GM21381 (cell line): ENCODE data around the gene IL12RB2.
"Not testable (repeated sequence)": the region's sequence is repeated elsewhere in the genome, so short reads cannot be mapped to it uniquely, and the experiment has no call there.

Experiments
- ATAC-seq: cut with Tn5 transposase; IDR thresholded peaks from one replicate; pipeline ENCODE4 v1.9.1; 2021; ENCODE audit warnings: mild to moderate bottlenecking, moderate library complexity; ENCODE audit not compliant: unreplicated experiment

The IL12RB2 gene

DNA sequence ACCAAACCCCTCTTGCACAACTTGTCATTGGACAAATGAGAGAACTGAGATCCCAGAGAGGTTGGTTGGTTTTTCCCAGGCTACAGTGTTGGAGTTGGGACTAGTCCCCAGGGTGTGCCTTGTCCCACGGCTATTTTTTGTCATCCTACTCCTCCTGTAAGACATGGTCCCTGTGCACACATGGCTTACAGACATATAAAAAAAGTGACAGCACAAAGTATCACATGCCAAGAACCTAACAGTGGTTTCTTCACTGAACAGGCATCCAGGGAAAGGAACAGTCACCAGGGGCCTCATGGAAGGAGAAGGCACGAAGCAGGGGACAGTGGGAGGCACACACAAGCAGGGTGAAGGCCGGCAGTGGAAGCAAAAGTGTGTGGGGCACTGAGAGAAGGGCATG is 86.1 kb downstream of the IL12RB2 start:
- ATAC-seq = no peak

- no peak for ATAC-seq
These were observed 86.9 kb downstream of the IL12RB2 start for GRCh38 chr1:67394548-67394947.

GRCh38 chr1:67399199-67399993 is 91.7 kb downstream of the IL12RB2 start:
- no peak for ATAC-seq

DNA sequence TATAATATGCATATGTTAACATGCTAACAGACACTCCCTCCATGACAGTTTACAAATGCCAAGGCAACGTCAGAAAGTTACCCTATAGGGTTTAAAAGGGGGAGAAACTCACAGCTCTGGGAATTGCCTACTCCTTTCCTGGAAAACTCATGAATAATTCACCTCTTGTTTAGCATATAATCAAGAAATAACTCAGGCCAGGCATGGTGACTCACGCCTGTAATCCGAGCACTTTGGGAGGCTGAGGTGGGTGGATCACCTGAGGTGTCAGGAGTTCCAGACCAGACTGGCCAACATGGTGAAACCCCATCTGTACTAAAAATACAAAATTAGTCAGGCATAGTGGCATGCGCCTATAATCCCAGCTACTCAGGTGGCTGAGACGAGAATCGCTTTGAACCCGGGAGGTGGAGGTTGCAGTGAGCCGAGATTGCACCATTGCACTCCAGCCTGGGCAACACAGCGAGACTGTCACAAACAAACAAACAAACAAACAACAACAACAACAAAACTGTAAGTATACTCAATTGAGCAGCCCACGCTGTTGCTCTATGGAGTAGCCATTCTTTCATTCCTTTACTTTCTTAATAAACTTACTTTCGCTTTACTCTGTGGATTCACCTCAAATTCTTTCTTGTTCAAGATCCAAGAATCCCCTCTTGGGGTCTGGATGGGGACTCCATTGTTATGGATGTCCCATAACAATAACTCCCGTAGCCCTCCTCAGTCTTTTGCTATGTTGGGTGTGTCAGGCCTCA is 92.5 kb downstream of the IL12RB2 start:
- ATAC-seq = not testable (repeated sequence)

DNA sequence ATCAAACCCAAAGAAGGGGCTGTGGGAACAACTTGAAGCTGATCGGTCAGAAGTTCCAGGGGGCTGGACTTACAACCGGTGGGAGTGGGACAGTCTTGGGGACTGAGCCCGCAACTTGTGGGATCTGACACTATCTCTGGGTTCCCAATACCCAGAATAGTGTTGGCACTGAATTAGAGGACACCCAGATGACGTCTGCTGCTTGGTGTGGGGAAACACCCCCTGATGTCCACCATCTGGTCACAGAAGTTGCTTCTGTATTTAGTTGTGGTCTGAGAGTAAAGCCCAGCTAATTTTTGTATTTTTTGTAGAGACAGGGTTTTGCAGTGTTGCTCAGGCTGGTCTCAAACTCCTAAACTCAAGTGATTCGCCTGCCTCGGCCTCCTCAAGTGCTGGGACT is 93.8 kb downstream of the IL12RB2 start:
- ATAC-seq = no peak

GRCh38 chr1:67404212-67404620 is 96.5 kb downstream of the IL12RB2 start:
- no peak for ATAC-seq

DNA sequence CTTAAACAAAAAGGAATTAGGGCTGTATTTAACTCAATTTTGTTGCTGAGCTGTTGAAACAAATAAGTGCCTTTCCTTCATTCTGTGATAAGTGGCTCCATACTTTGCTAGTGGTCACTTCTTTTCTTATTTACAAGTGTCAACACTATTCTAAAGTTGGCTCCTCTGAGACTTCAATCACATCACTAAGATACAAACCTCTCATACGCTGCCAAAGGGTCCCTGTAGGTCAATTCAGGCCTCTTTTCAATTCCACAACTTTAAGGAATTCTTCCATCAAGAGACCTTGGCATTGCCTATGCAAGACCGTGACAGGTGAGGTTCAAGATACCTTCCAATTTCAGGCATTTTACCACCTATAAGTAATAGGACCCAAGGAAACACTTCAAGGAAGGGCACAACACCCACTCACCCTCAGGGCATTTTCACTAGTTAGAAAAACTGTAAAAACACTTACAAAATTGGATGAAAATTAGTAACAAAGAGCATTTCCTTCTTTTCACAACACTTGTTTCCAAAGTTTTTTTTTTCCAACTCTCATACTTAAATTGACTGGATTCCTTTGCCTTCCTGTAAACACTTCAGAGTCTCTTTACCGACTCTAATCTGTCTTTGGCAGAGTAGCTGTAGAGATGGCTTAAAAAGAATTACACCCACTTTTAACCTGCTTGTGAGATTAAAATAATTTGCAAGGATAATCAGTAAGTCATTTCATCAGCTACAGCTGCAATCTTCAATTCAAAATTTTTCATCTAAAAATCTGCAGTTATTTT is 98.0 kb downstream of the IL12RB2 start:
- no peak for ATAC-seq

DNA sequence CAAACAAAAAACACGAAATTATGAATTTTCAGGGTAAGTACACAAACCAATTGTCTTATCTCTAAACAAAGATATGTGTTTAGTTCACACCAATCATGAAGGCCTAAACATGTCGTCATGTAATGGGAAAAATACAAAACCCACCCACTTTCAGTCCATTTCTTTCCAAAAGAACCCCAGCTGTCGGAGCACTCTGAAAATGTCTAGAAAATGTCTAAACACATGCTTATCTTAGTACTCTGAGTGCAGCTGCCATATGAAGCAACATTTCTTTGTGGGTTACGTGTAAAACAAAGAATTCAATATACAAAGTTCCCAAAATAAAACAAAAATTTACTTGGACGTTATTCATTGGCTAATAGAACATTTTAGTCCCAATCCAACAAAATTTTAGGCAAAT is 99.8 kb downstream of the IL12RB2 start:
- ATAC-seq = no peak

DNA sequence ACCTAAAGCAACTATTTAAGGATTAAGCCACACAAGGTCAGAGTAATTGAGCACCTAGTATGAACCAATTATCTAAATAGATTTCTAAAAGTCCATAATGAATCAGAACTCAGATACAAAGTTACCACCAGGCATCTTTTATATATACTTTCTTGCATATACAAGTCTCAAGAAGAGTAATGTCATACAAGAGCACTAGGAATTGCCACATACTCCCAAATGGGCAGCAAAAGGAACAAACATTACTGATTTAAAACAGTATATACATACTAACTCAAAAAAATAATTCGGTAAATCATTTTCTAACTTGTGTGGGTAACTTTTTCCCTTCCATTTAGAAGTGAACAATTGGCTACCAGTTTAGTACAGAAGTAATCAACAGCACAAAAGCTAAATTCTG is 100.5 kb downstream of the IL12RB2 start:
- no peak for ATAC-seq

DNA sequence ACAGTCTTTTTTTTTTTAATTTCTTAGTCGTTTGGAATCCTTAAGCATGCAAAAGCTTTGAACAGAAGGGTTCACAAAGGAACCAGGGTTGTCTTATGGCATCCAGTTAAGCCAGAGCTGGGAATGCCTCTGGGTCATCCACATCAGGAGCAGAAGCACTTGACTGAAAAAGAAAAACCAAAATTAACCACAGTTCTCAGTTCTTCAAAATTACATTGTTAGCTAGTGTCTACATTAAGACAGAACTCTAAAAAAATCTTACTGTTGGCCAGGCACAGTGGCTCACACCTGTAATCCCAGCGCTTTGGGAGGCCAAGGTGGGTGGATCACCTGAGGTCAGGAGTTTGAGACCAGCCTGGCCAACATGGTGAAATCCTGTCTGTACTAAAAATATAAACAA is 105.4 kb downstream of the IL12RB2 start:
- not testable (repeated sequence) for ATAC-seq

DNA sequence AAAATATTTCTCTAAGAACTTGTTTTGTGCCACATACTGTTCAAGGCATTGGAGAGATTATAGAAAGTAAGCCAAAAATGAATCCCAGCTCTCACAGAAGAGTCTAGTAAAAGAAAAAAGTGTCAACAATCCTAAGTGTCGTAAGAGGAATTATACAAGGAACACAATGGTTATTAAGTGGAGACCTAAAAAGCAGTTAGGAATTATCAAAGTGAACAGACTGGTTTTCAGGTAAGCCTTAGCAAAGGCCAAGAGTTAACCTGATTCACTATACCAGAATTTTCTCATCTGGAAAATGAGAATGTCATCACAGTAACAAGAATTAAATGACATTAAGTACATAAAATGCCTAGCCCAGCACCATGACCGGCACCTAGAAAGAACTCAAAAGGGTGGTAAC is 106.9 kb downstream of the IL12RB2 start:
- ATAC-seq = no peak

GRCh38 chr1:67415041-67415440 is 107.4 kb downstream of the IL12RB2 start:
- ATAC-seq = no peak

- not testable (repeated sequence) for ATAC-seq
These were observed 110.1 kb downstream of the IL12RB2 start for GRCh38 chr1:67417733-67418132.

- ATAC-seq = no peak
These were observed 111.3 kb downstream of the IL12RB2 start for GRCh38 chr1:67418839-67419586.

GRCh38 chr1:67420835-67421492 is 113.3 kb downstream of the IL12RB2 start:
- no peak for ATAC-seq

DNA sequence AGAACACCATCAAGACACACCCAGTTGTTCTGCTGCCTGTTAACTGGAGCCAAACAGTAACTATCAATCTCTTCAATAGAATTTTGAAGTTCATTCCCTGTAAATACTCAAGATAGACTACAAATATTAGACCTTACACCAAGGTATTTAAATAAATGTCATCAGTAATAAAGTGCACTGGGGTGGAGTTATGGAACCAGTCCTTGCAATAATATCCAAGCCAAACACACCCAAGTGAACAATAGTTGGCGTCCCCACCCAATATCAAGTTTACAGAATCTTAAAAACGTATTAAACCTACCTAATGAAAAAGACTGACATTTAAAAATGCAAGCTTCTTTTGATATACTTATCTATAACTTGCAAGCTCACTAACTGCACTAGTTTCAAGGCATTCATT is 119.8 kb downstream of the IL12RB2 start:
- no peak for ATAC-seq

DNA sequence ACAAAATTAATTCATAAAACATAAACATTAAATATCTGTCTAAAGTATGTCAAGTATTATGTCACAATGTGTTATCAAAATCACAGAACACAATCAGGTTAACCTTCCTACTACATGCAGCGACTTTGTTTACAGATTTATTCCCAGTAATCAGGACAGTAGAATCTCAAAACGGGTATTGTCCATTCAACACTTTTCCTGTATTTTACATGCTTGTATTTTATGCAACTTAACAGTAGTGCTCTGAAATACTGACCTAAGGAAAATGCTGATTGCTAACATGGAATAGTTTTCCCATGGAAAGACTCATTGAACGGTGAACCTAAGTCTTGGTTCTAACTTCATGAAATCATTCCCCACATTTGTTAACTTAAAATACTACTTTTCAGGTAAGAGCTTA is 120.3 kb downstream of the IL12RB2 start:
- no peak for ATAC-seq

DNA sequence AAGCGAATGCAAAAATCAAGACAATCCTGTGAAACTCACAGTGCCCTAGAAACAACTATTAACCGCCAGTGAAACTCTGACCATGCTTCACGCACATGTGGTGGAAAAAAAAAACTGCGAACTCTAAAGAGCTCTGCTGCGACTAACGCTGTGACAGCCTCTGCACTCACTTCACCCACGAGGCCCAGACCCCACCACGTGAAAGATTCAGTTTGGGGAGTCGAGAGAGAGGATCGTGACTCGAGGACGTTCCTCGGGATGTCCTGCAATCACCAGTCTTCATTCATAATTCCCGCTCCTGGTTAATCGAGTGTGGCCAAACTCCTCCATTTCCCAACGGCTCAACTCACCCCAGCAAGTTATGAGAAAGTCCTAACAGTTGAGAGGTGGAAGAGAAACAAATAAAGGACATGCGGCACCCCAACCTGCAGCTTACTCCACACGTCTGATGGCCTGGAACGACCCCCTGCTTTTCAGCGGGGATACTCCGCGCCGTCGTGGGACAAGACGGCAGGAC is 121.4 kb downstream of the IL12RB2 start:
- ATAC-seq = no peak

DNA sequence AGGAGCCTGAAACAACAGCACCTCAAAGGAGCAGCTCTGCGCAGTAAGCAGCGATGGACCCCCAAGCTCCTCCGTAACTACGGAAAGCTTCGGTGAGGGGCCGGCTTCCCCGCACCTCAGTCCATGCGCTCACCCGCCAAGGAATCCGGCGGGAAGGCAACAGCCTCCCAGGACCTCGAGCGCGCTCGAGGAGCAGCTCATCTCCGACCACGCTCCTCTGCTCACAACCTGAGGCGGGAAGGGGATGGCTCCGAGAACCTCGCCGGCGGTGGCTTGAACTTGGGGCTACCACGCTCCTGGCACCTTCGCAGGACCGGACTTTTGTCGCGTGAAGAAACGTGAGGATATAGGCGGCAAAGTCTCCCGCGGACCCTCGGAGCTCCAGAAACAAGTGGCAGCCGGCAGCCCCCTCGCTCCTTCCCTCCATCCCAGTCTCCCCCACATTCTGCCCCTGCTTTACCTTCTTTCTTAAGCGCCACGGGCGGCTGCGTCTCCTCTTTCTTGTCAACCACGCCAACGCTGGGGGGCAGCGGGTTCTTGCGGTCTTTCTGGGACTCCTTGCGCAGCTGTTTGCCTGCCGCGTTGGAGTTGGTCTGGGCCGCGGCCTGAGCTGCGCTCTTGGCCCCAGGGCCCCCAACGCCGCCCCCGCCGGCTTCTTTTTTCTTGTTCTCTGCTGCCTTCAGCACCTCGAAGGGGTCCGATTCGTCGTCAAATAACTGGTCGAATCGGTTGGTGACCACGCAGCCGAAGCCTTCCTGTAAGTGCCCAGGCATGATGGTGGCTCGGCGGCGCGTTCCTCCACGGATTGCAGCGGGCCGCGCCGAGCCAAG is 122.1 kb downstream of the IL12RB2 start:
- peak; percentile 6 for ATAC-seq
